Mammary epithelial cell (primary cell): Measurements from ENCODE around the gene TPCN1.

ENCODE experiments used
- EZH2 ChIP-seq: IDR thresholded peaks from 2 replicates; pipeline ENCODE4 v1.6.1; 2012; ENCODE audit warnings: low read length, inconsistent platforms, borderline replicate concordance
- TF ChIP-seq, protein P1 (sequence below), 2 donors: IDR thresholded peaks in 1 of 2; conservative IDR thresholded peaks in 1 of 2; 2 replicates each; pipeline ENCODE4 v1.5.1; 2011 to 2012; ENCODE audit warnings: inconsistent platforms in 2 of 2, low read length in 2 of 2, mild to moderate bottlenecking in 2 of 2, control low read depth in 1 of 2, low read depth in 1 of 2; ENCODE audit not compliant: insufficient read depth in 1 of 2; ENCODE audit errors: extremely low read depth in 1 of 2

DNA sequence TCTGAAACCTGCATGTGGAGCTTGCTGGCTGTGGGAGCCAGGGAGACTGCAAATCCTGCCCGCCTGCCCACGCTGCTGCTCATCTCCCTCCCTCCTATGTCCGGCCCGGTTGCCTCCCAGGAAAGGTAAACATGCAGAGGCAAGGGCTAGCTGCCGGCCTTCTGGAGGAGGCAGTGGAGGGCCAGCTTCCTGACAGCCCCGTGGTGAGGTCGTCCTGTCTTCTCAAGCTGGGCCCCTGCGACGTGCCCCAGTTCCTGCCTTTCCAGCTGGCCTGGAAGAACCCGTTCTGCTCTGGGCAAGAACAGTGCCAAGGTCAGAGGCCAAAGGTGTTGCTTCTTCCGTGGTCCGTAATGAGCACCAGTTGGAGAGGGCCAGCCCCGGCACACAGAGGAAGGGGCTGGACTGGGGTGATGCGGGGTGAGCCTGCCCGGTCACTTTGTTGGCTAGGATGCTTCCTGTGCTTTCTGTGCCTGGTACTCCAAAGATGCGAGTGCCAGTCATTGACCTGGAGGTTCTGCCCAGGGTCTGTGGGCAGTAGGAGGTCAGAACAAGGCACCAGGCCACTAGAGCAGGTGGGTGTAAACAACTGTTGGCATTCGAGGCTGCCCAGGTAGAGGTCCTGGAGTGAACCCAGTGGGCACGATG, 25.3 kb downstream of the TPCN1 start:
- TF ChIP-seq, protein P1, sequence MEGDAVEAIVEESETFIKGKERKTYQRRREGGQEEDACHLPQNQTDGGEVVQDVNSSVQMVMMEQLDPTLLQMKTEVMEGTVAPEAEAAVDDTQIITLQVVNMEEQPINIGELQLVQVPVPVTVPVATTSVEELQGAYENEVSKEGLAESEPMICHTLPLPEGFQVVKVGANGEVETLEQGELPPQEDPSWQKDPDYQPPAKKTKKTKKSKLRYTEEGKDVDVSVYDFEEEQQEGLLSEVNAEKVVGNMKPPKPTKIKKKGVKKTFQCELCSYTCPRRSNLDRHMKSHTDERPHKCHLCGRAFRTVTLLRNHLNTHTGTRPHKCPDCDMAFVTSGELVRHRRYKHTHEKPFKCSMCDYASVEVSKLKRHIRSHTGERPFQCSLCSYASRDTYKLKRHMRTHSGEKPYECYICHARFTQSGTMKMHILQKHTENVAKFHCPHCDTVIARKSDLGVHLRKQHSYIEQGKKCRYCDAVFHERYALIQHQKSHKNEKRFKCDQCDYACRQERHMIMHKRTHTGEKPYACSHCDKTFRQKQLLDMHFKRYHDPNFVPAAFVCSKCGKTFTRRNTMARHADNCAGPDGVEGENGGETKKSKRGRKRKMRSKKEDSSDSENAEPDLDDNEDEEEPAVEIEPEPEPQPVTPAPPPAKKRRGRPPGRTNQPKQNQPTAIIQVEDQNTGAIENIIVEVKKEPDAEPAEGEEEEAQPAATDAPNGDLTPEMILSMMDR (conservative IDR thresholded peaks at IDR 0.05 in 1 of 2, IDR thresholded peaks at IDR 0.05 in 1 of 2; ENCODE audit: extremely low read depth in 1 of 2, insufficient read depth in 1 of 2, low read depth in 1 of 2, low read length in 2 of 2) = no peak
- no peak for TF ChIP-seq EZH2
